Vagina (tissue), 2 donors: ENCODE measurements around the gene RARS2.

Experiments used
- CTCF ChIP-seq, 3 experiments: fragments of 450-650 bp in 2 of 3; fragments of 200-600 bp in 1 of 3; sonication (generic) in 1 of 3; IDR thresholded peaks; one replicate each; pipeline ENCODE4 v1.5.1; 2017 to 2019; ENCODE audit warnings: antibody characterized with exemption in 3 of 3, mild to moderate bottlenecking in 2 of 3, moderate library complexity in 2 of 3
- POLR2A ChIP-seq, 2 donors: fragments of 450-650 bp; IDR thresholded peaks; one replicate each; pipeline ENCODE4 v1.6.1; 2017; ENCODE audit warnings: antibody characterized with exemption in 2 of 2, mild to moderate bottlenecking in 2 of 2, moderate library complexity in 2 of 2
- POLR2AphosphoS5 ChIP-seq, 2 donors: sonication (generic); formaldehyde crosslinking; IDR thresholded peaks; one replicate each; pipeline ENCODE4 v1.9.0; 2017; ENCODE audit warnings: antibody characterized with exemption in 2 of 2, mild to moderate bottlenecking in 2 of 2, low read depth in 1 of 2; ENCODE audit not compliant: insufficient read depth in 1 of 2

- TF ChIP-seq CTCF (IDR thresholded peaks at IDR 0.05) (no peak), POLR2A (IDR thresholded peaks at IDR 0.05) (no peak), POLR2AphosphoS5 (IDR thresholded peaks at IDR 0.05; ENCODE audit: insufficient read depth in 1 of 2, low read depth in 1 of 2) (no peak)
These were observed 55.3 kb downstream of the RARS2 start for GRCh38 chr6:87534377-87535047.
